GM12865 (cell line): ENCODE measurements around the gene AMFR.

Experiments used
- DNase-seq: peaks from one replicate; pipeline ENCODE4 v3.0.0; 2010; ENCODE audit warnings: low read depth
- H3K4me3 ChIP-seq: 2 replicates; pipeline ENCODE4 v1.5.1; 2011; ENCODE audit warnings: mild to moderate bottlenecking, low read depth, low read length, control low read depth
- TF ChIP-seq, protein P1 (sequence below): IDR thresholded peaks from 2 replicates; pipeline ENCODE4 v1.5.1; 2011; ENCODE audit warnings: low read length, control low read depth, low read depth, inconsistent platforms; ENCODE audit not compliant: insufficient read depth; ENCODE audit errors: missing control alignments

AMFR gene

DNA sequence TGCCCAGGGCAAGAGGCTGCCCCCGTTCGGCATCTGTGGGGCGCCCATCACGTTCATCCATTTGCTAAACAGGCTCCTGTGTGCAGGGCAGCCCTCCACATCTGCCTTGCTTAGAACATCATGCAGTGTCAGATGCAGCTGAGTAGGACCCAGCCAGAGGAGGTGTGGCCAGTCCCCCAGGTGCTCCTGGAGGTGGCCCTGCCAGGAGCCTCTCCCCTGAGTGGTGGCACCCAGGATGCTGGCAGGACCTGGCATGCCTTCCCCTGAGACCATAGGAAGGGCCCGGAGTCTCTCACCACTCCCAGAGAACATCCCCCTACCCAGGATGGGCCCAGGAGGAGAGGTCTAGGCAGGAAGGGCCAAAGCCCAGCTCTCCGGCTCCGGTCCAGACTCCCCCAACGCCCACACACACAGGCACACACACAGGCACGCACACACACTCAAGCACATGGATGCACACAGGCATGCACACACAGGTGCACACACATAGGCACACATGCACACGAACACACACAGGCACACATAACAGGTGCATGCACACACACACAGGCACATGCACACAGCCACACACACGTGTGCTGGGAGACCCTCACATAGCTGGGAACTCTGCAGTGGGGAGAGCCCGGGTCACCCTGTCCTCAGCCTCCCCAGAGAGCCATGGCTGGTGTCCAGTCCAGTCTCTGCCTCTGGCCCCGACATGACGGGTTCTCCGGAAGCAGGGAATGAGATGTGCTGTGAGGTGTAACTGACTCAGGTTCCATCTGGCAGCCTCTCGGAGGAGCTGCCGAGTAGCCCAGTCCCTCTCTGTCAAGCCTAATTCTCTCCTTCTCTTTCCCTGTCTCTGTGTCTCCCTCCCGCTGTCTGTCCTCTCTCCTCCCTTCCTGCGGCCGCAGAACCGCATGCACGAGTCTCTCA lies 74.6 kb downstream of the AMFR start:
- H3K4me3 ChIP-seq = no peak overlapping the region
- no peak for DNase-seq
- TF ChIP-seq, protein P1, sequence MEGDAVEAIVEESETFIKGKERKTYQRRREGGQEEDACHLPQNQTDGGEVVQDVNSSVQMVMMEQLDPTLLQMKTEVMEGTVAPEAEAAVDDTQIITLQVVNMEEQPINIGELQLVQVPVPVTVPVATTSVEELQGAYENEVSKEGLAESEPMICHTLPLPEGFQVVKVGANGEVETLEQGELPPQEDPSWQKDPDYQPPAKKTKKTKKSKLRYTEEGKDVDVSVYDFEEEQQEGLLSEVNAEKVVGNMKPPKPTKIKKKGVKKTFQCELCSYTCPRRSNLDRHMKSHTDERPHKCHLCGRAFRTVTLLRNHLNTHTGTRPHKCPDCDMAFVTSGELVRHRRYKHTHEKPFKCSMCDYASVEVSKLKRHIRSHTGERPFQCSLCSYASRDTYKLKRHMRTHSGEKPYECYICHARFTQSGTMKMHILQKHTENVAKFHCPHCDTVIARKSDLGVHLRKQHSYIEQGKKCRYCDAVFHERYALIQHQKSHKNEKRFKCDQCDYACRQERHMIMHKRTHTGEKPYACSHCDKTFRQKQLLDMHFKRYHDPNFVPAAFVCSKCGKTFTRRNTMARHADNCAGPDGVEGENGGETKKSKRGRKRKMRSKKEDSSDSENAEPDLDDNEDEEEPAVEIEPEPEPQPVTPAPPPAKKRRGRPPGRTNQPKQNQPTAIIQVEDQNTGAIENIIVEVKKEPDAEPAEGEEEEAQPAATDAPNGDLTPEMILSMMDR = no peak

DNA sequence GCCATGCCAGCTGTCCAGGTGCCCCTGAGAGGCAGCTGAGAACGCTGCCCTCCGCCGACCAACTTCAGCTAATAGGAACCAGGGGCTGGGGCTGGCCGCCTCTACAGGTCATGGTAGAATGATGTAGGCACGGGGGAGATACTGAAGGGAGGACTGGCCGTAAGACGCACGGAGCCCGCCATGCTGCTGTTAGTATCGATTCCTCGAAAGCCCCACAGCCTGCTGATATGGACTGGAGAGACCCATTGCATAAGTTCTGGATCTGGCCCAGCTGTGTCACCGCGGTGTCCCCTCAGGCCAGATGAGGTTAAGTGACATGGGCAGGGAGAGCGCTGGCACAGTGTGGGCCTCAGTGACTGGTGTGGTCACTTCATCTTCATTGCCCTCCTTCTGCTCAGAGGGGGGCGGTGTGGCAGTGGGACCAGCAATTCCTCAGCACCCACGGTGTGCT lies 75.6 kb downstream of the AMFR start:
- H3K4me3 ChIP-seq = no peak overlapping the region
- TF ChIP-seq, protein P1 = no peak

DNA sequence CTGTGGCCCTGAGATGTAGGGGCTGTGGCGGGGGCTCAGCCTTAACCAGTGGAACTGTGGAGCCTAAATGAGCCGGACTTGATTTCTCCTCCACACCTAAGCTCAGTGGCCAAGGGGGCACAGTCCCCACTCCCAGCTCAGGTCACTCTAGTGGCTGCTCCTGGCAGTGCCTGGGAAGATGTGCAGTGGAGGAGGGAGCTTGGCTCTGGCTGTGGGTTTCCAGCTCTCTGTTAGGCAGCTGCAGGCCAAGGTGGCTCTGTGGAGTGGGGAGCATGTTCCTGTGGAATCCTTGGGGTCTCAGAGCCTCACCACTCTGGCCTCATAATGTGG lies 76.3 kb downstream of the AMFR start:
- TF ChIP-seq, protein P1 = no peak
- DNase-seq = no peak
- no peak overlapping the region for H3K4me3 ChIP-seq

More for the DNA sequence above, 75.6 kb downstream of the AMFR start:
- DNase-seq = no peak

DNA sequence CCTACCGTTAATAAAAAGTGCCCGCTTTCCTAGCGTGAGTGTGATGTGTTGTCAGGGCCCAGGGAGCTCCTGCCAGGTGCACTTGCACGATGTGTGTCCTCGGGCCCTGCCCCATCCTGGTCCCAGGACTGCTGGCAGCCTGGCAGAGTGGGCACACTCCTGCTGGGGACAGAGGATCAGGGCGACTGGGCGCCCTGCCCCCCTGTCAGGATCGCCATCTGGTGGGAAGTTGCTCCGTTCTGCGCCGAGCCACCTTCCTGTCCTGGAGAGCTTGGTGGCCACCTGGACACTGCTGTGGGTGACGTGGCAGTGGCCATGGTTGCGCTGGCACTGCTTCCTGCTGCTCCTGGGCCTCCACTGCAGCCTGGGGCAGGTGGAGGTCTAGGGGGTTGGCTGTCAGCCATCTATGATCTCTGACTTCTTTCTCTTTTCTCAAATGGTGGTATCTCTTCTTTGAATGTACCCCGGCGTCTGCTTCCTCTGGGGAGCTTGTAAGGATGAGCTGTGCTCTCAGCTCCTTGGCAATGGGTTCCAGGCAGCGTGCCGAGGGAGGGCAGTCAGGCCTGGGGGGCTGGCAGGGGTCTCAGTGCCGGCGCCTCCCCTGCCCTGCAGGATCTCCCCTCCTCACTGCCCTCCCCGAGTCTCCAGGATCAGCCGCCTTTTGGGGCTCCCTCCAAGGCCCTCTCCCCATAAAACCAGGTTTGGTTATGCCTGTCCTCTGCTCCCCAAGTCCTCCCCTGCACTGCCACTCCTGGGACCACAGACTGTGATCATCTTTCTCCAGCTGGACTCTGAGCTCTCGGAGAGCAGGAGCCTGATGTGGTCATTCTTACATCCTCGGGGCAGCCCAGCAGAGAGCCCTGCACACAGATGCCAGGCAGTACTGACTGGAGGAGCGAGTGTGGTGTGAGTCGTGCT lies 76.9 kb downstream of the AMFR start:
- DNase-seq = no peak
- TF ChIP-seq, protein P1 = no peak
- H3K4me3 ChIP-seq = no peak overlapping the region

DNA sequence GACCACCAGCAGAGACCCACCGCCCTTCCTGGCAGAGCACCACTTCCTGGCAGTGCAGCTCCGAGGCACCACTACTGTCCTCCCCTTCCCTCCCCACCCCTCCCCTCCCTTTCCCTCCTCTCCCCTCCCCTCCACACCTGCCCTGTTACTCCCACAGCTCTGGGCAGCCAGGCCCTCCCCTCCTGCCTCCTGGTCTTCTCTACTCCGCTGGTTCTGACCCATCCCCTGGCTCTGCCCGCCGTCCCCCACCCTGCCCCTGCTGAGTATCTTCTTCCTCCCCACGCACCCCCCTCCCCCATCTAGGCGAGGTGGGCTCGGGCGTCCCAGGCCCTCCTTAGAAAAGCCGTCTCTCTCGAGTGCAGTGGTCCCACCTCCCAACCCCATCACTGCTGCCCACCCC lies 77.7 kb downstream of the AMFR start:
- H3K4me3 ChIP-seq = no peak overlapping the region
- no peak for DNase-seq
- TF ChIP-seq, protein P1 = no peak

DNA sequence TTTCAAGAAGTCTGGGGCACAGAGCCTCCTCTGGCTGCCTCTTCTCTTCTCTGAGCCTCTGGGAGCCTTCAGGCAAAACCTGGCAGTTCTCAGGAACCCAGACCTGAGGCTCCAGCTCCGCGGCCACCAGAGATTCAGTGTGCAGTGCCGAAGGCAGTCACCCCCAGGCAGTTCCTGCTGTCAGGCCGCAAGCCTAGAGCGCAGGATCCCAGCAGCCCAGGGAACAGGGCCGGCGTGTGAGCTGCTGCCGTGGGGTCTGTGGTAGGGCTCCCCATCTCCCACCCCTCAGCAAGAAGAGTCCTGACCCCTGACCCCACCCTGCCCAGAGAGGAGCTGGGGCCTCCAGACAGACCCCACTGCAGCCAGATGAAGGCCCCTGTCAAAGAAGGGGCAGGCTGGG lies 78.2 kb downstream of the AMFR start:
- no peak for DNase-seq
- H3K4me3 ChIP-seq = no peak overlapping the region
- TF ChIP-seq, protein P1 = no peak
